ENCODE data around the gene CASQ1.

CASQ1 gene

DNA sequence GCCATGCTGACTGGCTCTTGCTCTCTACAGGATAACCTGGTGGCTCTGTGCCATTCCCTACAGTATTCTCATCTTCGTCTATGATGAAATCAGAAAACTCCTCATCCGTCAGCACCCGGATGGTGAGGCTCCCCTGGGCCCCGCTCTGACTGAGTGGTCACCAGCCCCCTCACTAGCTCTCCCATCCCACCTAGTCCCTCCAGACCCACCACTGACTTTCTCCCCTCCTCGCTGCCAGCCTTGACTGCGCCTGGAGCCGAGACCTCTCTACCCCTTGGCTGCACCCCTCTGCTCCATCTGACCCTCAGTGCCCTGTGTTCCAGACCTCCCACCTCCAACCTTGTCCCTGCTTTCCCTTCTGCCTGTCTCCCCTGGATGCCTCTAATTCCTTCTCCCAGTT is 4.1 kb upstream of the CASQ1 start:
- Mint-ChIP-seq H3K9me3 (no peaks in the 10 kb centered on the region), H3K4me1 (no peaks in the 10 kb centered on the region), H3K27me3 (peaks cover 20% of the 10 kb centered on the region), H3K36me3 (no peaks in the 10 kb centered on the region), H3K27ac (no peak overlapping the region), H3K4me3 (no peak overlapping the region)
- no peak for ATAC-seq

GRCh38 chr1:160186729-160187128 is 3.6 kb upstream of the CASQ1 start:
- Mint-ChIP-seq H3K27ac (no peak overlapping the region), H3K36me3 (no peaks in the 10 kb centered on the region), H3K4me1 (no peaks in the 10 kb centered on the region), H3K27me3 (peaks cover 16% of the 10 kb centered on the region), H3K9me3 (no peaks in the 10 kb centered on the region), H3K4me3 (no peak overlapping the region)
- no peak for ATAC-seq

GRCh38 chr1:160187407-160187806 is 3.0 kb upstream of the CASQ1 start:
- Mint-ChIP-seq H3K27me3 (peaks cover 11% of the 10 kb centered on the region), H3K27ac (no peak overlapping the region), H3K9me3 (no peaks in the 10 kb centered on the region), H3K4me1 (no peaks in the 10 kb centered on the region), H3K36me3 (no peaks in the 10 kb centered on the region), H3K4me3 (no peak overlapping the region)
- no peak for ATAC-seq

GRCh38 chr1:160188341-160188740 is 2.0 kb upstream of the CASQ1 start:
- Mint-ChIP-seq H3K4me3 (no peak overlapping the region), H3K27ac (no peak overlapping the region), H3K27me3 (peaks cover 11% of the 10 kb centered on the region), H3K4me1 (no peaks in the 10 kb centered on the region), H3K36me3 (no peaks in the 10 kb centered on the region), H3K9me3 (no peaks in the 10 kb centered on the region)
- ATAC-seq: no peak

DNA sequence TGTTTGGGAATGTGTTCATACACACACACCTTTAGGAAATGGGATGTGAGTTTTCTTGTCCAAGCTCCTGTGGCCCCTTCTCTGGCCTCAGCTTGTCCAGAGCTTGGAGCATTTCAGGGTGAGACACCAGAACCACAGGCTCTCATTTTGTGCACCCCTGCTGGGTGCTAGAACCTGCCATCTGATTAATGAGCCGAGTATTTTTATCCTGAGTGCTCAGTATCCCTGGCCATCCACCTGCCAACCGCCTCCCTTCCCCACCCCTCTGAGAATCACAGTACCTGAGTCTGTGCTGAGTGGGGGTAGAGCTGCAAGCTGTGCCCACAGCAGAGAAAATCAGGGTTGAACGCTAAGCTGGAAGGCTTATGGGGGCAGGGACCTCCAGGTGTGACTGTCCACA is 1.4 kb downstream of the CASQ1 start:
- H3K36me3 Mint-ChIP-seq: no peaks in the 10 kb centered on the region
- no peak overlapping the region for H3K27ac Mint-ChIP-seq
- H3K9me3 Mint-ChIP-seq: no peaks in the 10 kb centered on the region
- H3K27me3 Mint-ChIP-seq: peaks cover 3% of the 10 kb centered on the region
- no peak overlapping the region for H3K4me3 Mint-ChIP-seq
- no peak for ATAC-seq
- H3K4me1 Mint-ChIP-seq: no peaks in the 10 kb centered on the region

GRCh38 chr1:160192234-160192633 is 1.9 kb downstream of the CASQ1 start:
- no peak overlapping the region for H3K4me3 Mint-ChIP-seq
- no peaks in the 10 kb centered on the region for H3K9me3 Mint-ChIP-seq
- no peaks in the 10 kb centered on the region for H3K27me3 Mint-ChIP-seq
- no peaks in the 10 kb centered on the region for H3K36me3 Mint-ChIP-seq
- H3K27ac Mint-ChIP-seq: no peak overlapping the region
- no peaks in the 10 kb centered on the region for H3K4me1 Mint-ChIP-seq
- no peak for ATAC-seq

GRCh38 chr1:160193091-160193819 is 2.9 kb downstream of the CASQ1 start:
- H3K4me3 Mint-ChIP-seq: no peak overlapping the region
- peak; percentile 81 for ATAC-seq
- H3K9me3 Mint-ChIP-seq: no peaks in the 10 kb centered on the region
- no peak overlapping the region for H3K27ac Mint-ChIP-seq
- no peaks in the 10 kb centered on the region for H3K27me3 Mint-ChIP-seq
- no peaks in the 10 kb centered on the region for H3K4me1 Mint-ChIP-seq
- H3K36me3 Mint-ChIP-seq: no peaks in the 10 kb centered on the region

DNA sequence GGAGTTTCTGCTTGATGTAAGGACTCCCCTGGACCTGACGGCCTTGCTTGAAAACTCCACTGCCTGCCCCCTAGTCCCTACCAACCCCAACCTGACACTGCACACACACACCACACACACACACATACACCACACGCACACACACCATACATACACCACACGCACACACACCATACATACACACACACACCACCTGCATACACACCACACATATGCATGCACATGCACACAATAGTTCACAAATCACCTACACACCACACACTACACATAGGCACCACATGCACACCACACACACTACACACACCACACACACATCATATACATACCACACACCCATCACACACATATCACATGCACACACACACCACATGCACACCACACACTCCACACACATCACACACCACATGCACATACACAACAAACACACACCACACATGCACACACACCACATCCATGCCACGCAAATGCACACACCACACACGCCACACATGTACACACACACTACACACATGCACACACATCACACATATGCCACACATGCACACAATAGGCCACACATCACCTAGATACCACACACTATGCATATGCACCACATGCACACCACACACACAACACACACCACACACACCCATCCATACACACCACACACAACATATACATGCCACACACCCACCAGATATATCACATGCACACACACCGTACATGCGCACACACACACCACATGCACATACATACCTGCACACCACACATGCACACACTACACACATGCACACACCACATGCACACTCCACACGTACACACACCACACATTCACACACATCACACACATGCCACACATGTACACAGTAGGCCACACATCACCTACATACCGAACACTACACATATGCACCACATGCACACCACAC is 3.7 kb downstream of the CASQ1 start:
- H3K4me3 Mint-ChIP-seq: no peak overlapping the region
- ATAC-seq: no peak
- no peak overlapping the region for H3K27ac Mint-ChIP-seq
- H3K36me3 Mint-ChIP-seq: no peaks in the 10 kb centered on the region
- H3K4me1 Mint-ChIP-seq: no peaks in the 10 kb centered on the region
- no peaks in the 10 kb centered on the region for H3K9me3 Mint-ChIP-seq
- H3K27me3 Mint-ChIP-seq: no peaks in the 10 kb centered on the region

- Mint-ChIP-seq H3K27me3 (no peaks in the 10 kb centered on the region), H3K9me3 (no peaks in the 10 kb centered on the region), H3K4me3 (no peak overlapping the region), H3K36me3 (no peaks in the 10 kb centered on the region), H3K4me1 (no peaks in the 10 kb centered on the region), H3K27ac (no peak overlapping the region)
- no peak for ATAC-seq
These were observed 4.3 kb downstream of the CASQ1 start for GRCh38 chr1:160194737-160195059.

GRCh38 chr1:160196143-160196542 is 5.8 kb downstream of the CASQ1 start:
- Mint-ChIP-seq H3K36me3 (no peaks in the 10 kb centered on the region), H3K9me3 (no peaks in the 10 kb centered on the region), H3K4me1 (peaks cover 8% of the 10 kb centered on the region), H3K27ac (no peak overlapping the region), H3K27me3 (no peaks in the 10 kb centered on the region), H3K4me3 (no peak overlapping the region)
- no peak for ATAC-seq

GRCh38 chr1:160197231-160197630 is 6.9 kb downstream of the CASQ1 start:
- Mint-ChIP-seq H3K27me3 (no peaks in the 10 kb centered on the region), H3K4me3 (no peak overlapping the region)

GRCh38 chr1:160200786-160201185 is 10.4 kb downstream of the CASQ1 start:
- no peaks in the 10 kb centered on the region for H3K27me3 Mint-ChIP-seq
- H3K36me3 Mint-ChIP-seq: no peaks in the 10 kb centered on the region
- no peak for ATAC-seq
- H3K4me1 Mint-ChIP-seq: peaks cover 28% of the 10 kb centered on the region
- no peak overlapping the region for H3K4me3 Mint-ChIP-seq
- peaks cover 3% of the 10 kb centered on the region for H3K9me3 Mint-ChIP-seq
- H3K27ac Mint-ChIP-seq: peak overlapping the region; percentile 67

More at GRCh38 chr1:160197231-160197630, 6.9 kb downstream of the CASQ1 start:
- ATAC-seq: no peak
- Mint-ChIP-seq H3K27ac (no peak overlapping the region), H3K36me3 (no peaks in the 10 kb centered on the region), H3K9me3 (no peaks in the 10 kb centered on the region), H3K4me1 (peaks cover 8% of the 10 kb centered on the region)

DNA sequence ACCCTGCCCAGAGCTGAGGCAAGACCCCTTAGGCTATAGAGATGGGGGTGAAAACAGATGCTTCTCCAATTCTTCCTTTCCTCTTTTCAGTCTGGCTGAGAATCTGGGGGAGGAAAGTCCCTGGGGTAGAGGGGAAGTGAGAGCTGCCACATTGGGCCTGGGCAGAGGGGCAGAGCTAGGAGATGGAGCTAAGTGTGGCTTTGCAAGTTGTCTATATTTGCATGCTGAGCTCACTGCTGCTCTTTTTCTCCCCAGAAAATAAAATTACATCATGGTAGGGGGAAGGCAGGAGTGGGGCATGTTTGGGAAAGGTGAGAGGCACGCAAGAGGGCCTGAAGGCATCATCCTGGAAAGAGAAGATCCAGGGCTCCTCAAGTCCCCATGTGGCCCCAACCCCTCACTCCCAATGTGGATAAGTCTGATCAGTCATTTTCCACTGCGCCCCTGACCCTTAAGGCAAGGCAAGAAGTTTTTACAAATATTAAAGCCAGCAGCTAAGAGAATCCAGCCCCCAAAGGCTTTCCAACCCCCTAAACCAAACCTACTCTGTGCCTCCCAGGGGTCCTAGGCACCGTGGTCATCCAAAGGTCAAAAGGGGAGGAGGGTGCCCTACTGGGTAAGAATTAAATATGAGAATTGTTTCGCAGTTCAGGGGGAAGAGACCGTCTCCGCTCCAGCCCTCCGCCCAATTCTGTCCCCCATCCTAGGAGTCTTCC is 14.3 kb downstream of the CASQ1 start:
- no peaks in the 10 kb centered on the region for H3K27me3 Mint-ChIP-seq
- H3K36me3 Mint-ChIP-seq: peaks cover 28% of the 10 kb centered on the region
- peaks cover 3% of the 10 kb centered on the region for H3K9me3 Mint-ChIP-seq
- peak; percentile 86 for ATAC-seq
- H3K4me1 Mint-ChIP-seq: peaks cover 65% of the 10 kb centered on the region
- H3K27ac Mint-ChIP-seq: peak overlapping the region; percentile 78
- peak overlapping the region; percentile 86 for H3K4me3 Mint-ChIP-seq

DNA sequence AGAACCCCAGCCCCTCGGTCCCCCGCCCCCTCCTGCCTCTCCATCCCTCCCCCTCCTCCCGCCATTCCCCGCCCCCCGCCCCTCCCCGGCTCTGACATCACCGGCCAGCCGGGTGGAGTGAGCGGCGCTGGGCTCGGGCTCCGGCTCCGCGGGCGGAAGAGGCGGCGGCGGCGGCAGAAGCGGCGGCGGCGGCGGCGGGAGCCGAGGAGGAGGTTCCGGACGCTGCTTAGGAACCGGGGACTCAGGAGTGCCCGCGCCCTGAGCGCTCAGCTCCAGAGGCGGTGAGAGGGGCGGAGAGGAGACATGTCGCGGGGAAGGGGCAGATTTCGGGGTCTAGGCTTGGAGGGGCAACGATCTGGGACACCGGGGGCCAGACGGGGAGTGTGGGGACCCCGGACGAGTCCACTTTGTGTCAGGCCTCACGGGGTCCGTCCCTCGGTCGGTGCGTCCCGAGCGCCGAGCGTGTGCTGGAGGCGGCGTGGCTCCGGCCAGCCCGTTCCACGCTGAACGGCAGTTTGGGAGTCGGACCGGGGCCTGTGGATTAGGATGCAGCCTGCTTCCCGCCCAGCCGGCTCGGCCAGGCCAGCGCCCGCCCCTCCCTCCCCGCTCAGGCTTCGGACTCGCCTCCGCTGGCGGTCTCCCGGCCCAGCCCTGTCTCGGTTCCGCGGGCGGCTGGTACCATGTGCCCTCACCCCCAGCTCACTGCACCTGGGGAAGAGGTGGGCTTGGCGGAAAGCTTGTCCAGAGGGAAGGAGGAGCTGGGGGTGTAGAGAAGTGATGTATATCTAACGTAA is 15.1 kb downstream of the CASQ1 start, which contains the start of gene PEA15:
Gene PEA15 (plus strand): TSS at position 143 of the 794 bp plus-strand sequence. CDS start 6,161 bp downstream, outside the sequence.
- Mint-ChIP-seq H3K4me3 (peak within 1 kb of the TSS; percentile 86), H3K4me1 (peaks cover 69% of the 10 kb centered on the region), H3K9me3 (peaks cover 3% of the 10 kb centered on the region), H3K27ac (peak within 1 kb of the TSS; percentile 78), H3K36me3 (peaks cover 33% of the 10 kb centered on the region), H3K27me3 (no peaks in the 10 kb centered on the region)
- peak; percentile 81 for ATAC-seq

DNA sequence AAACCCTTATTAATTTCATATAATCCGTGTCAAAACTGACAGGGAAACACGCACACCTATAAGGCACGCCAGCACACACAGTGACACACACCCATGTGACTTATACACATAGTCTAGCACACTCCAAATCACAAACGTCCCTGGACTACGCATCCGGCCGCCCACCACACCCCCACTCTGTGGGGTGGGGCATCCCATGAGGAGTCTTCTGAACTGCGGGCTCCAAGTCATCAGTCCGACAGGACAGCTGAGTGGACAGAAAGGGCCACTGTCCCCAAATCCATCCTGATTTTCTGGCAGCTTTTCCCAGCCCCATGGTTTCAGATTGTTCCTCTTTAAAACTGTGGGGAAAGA is 15.6 kb downstream of the CASQ1 start:
- ATAC-seq: peak; percentile 64
- peak overlapping the region; percentile 78 for H3K27ac Mint-ChIP-seq
- peaks cover 67% of the 10 kb centered on the region for H3K4me1 Mint-ChIP-seq
- H3K9me3 Mint-ChIP-seq: peaks cover 3% of the 10 kb centered on the region
- H3K27me3 Mint-ChIP-seq: no peaks in the 10 kb centered on the region
- peak overlapping the region; percentile 86 for H3K4me3 Mint-ChIP-seq
- peaks cover 33% of the 10 kb centered on the region for H3K36me3 Mint-ChIP-seq
